ENCODE results near the gene ATG9A. TPM values are rescaled to one million over a fixed set of nuclear protein-coding genes. Genes with fewer than 3 reads are reported as not detected.

Gene ATG9A
- total and polyA plus RNA-seq, 9 of the 15 experiments (the other 6 are each of a cell fraction or from before 2014, with no cell fraction given), result 0.25 to 65.6 (median 23.4) TPM

DNA sequence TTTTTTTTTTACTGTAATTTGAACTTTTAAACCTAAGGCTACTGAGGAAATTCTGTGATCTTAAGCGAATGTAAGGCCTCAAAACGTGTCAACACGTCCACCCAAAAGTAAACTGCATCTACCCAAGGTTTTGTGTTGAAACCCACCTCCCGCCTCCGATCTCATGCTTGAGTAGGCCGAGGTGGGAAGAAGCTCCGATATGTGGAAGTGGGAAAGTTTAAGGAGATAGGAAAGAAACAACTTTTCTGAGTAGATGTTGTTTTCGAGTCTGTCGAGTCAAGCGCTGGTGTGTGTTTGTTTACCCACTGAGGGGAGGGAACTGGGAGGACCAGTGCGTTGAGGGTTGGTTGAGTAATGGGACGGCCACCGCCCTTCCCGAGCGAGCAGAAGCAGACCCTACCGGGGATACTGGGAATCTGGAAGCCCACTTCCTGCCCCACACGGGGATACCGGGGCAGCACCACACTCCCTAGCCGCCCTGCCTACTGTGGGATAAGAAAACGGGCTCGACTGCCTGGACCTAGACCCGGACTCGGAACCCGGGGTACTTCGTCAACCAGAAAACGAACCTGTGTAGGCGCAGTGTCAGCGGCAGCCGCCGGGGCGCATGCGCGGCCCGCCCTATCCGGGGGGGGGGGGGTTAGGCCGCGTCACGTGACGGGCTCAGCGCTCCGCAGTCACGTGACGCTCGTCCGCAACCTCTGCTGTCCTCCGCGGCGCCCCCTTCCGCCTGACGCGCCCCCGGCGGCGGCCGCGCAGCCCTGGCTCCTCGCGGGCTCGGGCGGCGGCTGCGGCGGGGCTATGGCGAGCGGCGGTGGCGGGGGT lies 51.7 kb downstream of the ATG9A start, which contains the start of gene RETREG2 (continued):
- TF ChIP-seq, protein P1, sequence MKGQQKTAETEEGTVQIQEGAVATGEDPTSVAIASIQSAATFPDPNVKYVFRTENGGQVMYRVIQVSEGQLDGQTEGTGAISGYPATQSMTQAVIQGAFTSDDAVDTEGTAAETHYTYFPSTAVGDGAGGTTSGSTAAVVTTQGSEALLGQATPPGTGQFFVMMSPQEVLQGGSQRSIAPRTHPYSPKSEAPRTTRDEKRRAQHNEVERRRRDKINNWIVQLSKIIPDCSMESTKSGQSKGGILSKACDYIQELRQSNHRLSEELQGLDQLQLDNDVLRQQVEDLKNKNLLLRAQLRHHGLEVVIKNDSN (CRISPR knock-in tag; IDR thresholded peaks at IDR 0.05), result peak; percentile 95
- TF ChIP-seq ZBTB33 (CRISPR knock-in tag; IDR thresholded peaks at IDR 0.05), result no peak
- peak in 1 of 2 experiments; percentile 88; a peak in 2 of 4 replicates for TF ChIP-seq SIN3A (IDR thresholded peaks at IDR 0.05; ENCODE audit: borderline replicate concordance in 2 of 2, control insufficient read depth in 1 of 2, low read depth in 2 of 2, low read length in 2 of 2)
- TF ChIP-seq ZFX (CRISPR knock-in tag; IDR thresholded peaks at IDR 0.05), result 0 out of 2 replicates have a peak, but pooled peaks have one; percentile 22
- no peak for TF ChIP-seq RBM25 (IDR thresholded peaks at IDR 0.05; ENCODE audit: low read depth, low read length, severe bottlenecking)
- no peak for TF ChIP-seq MCM3 (IDR thresholded peaks at IDR 0.05)
- TF ChIP-seq, protein P2, sequence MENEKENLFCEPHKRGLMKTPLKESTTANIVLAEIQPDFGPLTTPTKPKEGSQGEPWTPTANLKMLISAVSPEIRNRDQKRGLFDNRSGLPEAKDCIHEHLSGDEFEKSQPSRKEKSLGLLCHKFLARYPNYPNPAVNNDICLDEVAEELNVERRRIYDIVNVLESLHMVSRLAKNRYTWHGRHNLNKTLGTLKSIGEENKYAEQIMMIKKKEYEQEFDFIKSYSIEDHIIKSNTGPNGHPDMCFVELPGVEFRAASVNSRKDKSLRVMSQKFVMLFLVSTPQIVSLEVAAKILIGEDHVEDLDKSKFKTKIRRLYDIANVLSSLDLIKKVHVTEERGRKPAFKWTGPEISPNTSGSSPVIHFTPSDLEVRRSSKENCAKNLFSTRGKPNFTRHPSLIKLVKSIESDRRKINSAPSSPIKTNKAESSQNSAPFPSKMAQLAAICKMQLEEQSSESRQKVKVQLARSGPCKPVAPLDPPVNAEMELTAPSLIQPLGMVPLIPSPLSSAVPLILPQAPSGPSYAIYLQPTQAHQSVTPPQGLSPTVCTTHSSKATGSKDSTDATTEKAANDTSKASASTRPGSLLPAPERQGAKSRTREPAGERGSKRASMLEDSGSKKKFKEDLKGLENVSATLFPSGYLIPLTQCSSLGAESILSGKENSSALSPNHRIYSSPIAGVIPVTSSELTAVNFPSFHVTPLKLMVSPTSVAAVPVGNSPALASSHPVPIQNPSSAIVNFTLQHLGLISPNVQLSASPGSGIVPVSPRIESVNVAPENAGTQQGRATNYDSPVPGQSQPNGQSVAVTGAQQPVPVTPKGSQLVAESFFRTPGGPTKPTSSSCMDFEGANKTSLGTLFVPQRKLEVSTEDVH (IDR thresholded peaks at IDR 0.05; ENCODE audit: low read depth, partially characterized antibody), result no peak
- no peak for TF ChIP-seq ZNF184 (CRISPR knock-in tag; IDR thresholded peaks at IDR 0.05)
- TF ChIP-seq ZBTB11 (CRISPR knock-in tag; IDR thresholded peaks at IDR 0.05), result peak in 2 of 3 experiments; percentile 64 to 80; a peak in 4 of 6 replicates
- no peak for TF ChIP-seq KDM1A (IDR thresholded peaks at IDR 0.05)
- TF ChIP-seq AFF1 (IDR thresholded peaks at IDR 0.05; ENCODE audit: low read depth in 1 of 2, partially characterized antibody in 2 of 2), result peak in 1 of 2 experiments; percentile 52
